HG03103 (cell line): ENCODE measurements around the gene EIF2B4.
"Not testable (repeated sequence)": the region's sequence is repeated elsewhere in the genome, so short reads cannot be mapped to it uniquely, and the experiment has no call there.

Source experiments
- ATAC-seq: cut with Tn5 transposase; IDR thresholded peaks from one replicate; pipeline ENCODE4 v1.9.1; 2021; ENCODE audit warnings: low read depth; ENCODE audit not compliant: unreplicated experiment

Gene EIF2B4

DNA sequence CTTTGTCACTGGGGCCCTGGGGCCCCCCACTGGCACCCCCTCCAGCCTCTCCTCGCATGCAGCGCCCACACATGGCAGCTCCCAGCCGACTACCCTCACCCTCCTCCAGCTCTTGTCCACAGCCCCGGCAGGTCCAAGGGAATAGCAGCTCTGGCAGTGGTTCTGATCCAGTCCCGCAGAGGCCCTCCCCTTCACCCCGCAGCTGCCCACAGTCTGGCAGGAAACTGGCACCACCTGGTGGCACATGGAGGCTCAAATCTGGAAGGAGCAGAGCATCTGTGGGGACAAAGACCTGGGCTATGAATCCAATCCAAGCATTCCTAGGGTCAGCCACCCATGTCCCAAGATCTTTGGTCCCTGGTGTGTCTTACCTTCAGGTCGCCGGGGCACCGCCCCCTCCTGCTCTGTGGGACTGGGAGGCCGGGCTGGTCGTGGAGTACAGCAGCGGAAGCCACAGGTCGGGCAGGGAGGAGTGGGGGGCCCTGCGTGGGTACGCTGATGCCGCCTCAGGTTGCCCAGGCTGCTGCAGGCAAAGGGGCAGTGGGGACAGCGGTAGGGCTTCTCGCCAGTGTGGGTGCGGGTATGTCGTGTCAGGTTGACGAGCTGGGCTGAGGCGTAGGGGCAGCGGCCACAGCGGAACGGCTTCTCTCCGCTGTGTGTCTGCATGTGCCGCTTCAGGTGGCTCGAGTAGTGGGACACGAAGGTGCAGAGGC, 8.1 kb upstream of the EIF2B4 start:
- no peak for ATAC-seq

DNA sequence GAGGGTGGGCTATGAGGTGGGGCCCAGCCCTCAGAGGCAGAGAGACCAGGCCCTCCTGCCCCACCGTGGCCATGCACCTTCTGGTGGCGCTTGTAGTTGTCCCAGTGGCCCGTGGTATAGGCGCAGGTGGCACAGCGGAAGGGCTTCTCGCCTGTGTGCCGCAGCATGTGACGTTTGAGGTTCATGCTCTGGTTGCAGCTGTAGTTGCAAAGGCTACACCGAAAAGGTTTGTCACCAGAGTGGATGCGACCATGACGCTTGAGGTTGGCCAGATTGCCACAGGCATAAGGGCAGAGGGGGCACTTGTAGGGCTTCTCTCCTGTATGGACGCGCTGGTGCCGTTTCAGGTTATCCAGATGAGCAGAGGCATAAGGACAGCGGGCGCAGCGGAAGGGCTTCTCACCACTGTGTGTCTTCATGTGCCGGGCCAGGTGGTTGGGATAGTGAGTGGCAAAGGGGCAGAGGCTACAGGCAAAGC, 7.5 kb upstream of the EIF2B4 start:
- no peak for ATAC-seq

DNA sequence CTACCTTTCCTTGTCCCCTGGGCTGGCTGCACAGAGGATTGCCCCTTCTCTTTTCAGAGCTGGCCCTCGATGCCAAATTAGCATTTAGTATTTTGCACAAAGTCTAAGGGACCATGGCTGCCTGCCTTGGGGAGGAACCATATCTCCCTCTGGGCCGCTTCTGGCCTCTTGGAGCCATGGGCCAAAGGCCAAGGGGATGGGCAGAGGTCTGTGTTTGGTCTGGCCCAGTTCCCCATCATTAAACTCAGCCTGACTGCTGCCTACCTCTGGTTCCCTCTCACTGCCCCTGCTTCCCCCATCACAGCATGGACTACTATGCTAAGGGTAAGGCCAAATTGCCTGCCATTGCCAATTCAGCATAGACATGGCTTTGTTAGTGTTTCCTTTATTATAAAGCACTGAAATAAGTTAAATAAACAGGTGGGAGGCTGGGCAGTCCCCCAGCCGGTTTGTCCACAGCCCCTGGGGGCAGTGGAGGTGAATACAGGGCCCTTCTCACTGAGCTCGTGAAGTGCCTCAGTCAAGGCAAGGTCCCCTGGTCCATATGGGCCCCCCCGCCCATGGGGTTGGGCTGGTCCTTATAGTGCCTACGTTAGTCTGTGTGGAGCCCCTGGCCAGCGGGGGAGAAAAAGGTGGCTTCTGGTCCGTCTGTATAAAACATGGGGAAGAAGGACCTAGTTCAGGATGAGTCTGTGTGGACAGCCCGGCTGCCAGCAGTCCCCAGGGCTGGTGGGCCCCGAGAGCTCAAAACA, 6.9 kb upstream of the EIF2B4 start:
- no peak for ATAC-seq

DNA sequence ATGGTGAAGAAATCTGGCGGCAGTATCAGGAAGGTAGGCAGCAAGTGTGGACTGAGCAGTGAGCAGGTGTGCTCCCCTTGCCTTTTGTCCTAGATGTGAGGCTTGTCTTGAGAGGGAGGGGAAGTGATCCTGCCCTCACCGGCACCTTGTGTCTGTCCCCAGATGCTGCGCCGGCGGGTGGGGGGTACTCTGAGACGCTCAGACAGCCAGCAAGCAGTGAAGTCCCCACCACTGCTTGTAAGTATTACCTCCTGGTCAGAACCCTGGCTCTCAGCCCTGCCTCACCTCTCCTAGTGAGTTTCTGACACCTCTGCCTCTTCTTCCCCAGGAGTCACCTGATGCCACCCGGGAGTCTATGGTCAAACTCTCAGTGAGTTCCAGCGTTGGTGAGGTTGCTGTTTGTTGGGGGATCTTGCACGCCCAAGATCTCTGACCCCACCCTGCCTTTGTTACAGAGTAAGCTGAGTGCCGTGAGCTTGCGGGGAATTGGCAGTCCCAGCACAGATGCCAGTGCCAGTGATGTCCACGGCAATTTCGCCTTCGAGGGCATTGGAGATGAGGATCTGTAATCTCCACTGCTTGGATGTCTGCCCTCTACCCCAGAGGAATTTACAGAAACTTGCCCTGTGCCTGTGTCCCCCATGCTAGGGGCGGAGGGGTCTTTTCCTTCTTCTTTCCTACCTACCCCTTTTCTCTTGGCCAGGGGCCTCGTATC, 6.2 kb upstream of the EIF2B4 start:
- no peak for ATAC-seq

DNA sequence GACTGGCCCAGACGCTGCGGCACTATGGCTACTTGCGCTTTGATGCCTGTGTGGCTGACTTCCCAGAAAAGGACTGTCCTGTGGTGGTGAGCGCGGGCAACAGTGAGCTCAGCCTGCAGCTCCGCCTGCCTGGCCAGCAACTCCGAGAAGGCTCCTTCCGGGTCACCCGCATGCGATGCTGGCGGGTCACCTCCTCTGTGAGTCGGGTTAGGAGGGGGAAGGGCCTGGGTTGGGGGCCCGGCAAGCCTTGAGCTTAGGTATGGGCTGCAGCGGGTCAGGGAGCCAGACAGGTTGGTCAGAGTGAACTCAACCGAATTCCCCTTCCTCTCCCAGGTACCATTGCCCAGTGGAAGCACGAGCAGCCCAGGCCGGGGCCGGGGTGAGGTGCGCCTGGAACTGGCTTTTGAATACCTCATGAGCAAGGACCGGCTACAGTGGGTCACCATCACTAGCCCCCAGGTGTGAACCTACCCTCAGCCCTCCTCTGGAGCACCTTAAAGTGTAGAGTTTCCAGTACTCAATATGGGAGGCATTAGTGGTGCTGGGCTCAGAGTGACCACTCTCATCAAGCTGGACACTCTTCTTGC, 5.5 kb upstream of the EIF2B4 start:
- ATAC-seq: no peak

DNA sequence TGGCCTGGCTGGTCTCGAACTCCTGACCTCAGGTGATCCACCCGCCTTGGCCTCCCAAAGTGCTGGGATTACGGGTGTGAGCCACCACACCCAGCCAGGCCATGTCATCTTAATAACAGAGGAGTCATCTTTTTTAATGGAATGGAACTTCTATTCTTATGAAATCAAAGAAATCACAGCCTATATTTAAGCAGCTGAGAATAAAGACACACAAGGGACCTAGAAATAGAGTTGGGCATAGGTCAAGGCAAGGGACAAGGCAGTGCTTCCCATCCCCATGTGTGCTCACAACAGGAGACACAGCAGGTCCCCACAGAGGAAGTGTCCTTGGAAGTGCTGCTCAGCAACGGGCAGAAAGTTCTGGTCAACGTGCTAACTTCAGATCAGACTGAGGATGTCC, 3.4 kb upstream of the EIF2B4 start:
- no peak for ATAC-seq

DNA sequence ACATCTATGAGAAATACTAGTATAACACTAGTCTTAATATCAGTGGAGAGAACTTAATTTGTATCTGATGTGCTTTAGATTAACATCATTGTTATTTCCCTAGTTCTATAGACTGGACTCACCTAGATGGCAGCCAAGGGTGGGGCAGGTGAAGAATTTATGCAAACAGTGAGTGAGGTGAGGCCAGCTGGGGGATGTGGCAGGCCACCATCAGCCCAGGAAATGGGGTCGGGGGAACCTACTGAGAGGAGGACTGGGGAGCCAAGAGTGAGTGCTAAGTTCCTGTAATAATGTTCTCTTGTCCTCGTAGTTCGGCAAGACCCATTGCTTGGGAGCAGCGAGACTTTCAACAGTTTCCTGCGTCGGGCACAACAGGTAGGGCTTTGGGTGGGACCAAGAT, 2.8 kb upstream of the EIF2B4 start:
- no peak for ATAC-seq

DNA sequence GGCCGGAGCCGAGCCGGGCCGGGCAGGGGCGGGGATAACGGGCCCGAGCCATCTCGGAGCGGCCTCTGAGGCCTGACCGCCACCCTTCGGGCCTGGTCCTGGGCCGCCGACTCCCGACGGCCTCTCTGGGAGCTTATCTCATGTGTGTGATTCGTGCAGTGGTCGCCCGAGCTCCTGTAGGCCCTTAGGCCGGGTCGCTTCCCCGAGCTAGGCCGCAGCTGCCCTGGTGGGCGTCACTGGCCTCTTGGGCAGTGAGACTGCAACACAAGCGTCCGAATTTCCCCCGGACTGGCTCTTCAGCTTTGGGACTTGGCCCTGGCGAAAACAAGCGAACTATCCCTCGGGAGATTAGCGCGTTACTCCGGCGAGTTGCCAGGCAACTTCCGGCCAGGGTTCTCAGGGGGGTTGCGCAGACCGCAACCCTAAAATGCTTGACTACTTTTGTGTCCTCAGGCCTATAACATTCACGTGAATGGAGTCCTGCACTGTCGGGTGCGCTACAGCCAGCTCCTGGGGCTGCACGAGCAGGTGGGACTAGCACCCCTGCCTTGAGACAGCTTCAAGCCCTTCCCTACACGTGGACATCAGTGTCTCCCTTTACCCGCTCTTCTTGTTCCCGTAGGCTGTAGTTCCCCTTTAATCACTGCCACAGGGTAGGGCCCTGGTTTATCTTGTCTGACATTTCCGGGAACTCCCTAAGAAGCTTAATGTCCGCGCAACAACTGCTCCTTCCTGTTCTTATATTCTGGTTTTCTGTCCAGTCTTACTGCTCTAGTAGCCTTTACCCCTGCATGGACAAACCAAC, 880 bp upstream of the EIF2B4 start:
- peak; percentile 15 for ATAC-seq

DNA sequence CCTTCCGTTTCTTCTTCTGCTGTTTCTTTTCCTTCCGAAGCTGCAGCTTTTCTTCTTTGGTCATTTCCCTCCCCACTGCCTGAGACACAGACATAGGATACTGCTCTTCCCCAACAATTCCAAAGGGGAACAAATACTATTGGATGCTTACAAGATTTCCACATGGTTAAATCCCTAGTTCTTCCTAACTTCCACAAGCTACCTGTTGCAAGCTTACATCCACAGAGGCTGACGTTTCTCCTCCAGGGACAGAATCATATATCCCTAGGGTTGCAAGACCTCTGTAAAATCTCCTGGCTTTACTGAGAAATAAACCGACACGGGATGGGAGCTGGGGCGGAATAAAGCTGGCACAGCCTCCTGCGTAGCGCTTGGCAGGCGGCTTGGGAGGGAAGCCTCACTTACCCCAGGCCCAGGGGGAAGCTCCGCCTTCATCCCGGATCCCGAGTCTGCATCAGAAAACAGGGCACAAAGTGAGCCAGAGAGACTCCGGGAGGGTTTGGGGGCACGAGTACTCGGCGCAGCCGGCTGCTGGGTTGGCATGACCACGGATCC, 590 bp downstream of the EIF2B4 start:
- ATAC-seq: no peak

DNA sequence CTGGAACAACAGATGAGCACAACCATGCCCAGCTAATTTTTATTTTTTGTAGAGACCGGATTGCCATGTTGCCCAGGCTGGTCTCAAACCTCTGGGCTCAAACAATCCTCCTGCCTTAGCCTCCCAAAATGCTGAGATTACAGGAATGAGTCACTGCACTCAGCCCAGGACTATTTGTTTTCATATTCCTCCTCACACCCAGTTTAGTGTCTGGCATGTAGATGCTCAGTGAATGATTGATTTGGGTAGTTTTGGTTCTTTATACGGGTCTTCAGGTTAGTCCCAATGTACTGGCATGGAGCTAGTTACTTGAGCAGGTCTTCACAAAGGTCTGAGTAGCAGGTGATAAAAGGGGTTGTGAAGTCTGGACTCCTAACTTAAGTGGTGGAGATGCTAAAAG, 6.2 kb downstream of the EIF2B4 start:
- no peak for ATAC-seq

DNA sequence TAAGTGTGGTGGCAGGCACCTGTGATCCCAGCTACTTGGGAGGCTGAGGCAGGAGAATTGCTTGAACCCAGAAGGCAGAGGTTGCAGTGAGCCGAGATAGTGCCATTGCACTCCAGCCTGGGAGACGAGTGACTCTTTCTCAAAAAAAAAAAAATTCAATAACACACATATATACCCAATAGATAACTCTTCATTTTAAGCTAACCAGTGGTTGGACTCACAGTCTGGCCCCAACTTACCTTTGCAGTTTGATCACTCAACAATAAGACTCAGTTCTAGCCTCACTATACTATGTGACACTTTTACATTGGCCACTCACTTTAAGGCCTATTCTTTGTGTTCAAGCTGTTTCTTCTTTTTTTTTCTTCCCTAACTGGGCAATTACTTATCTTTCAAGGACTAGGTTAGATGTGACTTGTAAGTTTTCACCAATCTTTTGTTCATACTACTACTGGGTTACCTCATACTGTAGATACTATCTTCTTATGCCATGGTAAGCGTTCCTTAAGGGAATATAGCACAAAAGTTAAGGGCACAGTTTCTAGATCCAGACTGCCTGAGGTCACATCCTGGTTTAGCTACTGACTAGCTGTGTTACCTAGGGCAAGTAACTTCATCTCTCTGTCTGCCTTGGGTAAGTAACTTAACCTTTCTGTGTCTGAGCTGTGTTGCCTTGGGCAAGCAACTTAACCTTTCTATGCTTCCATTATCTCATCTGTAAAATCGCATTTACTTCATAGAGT, 7.3 kb downstream of the EIF2B4 start:
- ATAC-seq: no peak

DNA sequence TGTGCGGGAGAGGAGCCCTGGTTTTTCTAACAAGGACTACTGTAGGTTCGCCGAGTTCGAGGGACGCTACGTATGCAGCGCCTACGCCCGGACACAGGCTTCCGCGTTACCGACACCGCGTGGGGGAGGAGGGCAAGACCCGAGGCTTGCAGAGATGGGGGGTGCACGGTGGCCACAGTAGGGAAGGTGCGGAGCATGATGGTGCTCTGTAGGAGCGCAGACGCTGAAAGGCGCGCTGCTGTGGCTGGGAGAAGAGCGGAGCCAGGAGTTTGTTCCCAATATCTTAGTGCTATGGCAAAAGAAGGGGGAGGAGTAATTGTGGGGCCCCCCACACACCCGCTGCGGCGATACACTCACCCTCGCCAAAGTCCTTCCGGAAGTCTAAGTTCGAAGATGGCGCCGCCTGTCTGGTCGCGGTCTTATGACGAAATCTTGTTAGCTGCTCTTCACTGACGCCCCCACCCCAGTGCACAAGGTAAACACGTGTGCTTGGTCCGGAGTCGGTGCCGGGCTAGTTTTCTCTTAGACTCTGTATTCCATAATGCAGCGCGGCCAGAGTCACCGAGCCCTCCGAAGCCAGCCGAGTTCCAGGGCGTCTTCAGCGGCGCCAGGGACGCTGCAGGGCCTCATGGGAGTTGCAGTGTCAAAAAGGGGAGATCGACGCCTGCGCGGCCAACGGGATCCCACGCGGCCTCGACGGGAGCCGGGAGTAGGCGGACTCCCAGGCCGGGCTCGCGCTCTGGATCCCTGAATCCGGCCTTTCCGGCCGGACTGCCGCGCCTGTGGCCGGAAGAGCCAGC, 13.6 kb downstream of the EIF2B4 start, which contains the start of gene GTF3C2:
Gene GTF3C2, minus strand, starts transcription at position 383 of the 800 bp plus-strand sequence. CDS start 13,210 bp downstream, outside the sequence.
- ATAC-seq: peak; percentile 77

DNA sequence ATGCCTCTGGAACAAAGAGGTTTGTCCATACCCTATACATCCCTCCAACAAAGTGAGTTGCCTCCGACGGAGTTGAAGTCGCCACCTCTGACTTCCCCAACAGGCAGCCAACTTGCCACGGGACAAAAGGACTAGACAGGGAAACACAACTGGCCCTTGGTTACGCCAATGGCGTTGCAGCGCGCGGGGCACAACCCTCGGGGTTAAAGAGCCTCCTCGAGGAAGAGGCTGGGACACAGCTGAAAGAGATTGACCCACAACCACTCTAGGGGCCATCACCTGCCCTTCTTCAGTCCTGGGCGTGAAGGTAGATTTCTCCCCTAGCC, 14.1 kb downstream of the EIF2B4 start:
- peak; percentile 24 for ATAC-seq

DNA sequence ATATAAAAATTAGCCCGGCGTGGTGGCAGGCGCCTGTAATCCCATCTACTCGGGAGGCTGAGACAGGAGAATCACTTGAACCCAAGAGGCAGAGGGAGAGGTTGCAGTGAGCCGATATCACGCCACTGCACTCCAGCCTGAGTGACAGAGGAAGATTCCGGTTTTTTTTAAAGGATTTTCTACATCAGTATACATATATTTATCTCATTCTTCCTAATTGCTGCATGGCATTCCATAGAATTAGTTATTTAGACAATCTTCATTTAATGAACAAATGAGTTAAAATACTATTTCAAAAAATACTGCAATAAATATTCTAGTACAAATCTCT, 15.6 kb downstream of the EIF2B4 start:
- no peak for ATAC-seq

DNA sequence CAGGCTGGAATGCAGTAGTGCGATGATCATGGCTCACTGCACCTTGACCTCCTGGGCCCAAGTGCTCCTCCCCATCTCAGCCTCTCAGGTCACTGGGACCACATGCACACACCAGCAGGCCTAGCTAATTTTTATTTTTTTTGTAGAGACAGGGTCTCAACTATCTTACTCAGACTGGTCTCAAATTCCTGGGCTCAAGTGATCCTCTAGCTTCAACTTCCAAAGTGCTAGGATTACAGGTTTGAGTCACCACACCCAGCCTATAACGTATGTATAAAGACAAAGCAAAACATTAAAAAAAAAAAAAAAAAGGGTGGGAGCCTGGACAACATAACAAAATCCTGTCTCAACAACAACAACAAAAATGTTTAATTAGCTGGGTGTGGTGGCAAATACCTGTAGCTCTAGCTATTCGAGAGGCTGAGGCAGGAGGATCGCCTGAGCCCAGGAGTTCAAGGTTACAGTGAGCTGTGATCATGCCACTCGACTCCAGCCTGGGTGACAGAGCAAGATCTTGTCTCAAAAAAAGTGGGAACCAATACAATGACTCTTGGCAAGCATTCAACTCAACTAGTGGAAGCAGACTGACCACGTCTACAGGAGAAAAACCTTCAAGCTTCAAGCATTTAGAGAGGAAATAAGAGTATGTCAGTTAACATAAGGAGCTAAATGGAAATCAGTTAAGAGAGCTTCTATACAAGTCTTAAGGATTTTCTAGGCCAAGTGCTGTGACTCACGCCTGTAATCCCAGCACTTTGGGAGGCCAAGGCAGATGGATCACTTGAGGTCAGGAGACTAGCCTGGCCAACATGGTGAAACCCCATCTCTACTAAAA, 16.2 kb downstream of the EIF2B4 start:
- no peak for ATAC-seq

DNA sequence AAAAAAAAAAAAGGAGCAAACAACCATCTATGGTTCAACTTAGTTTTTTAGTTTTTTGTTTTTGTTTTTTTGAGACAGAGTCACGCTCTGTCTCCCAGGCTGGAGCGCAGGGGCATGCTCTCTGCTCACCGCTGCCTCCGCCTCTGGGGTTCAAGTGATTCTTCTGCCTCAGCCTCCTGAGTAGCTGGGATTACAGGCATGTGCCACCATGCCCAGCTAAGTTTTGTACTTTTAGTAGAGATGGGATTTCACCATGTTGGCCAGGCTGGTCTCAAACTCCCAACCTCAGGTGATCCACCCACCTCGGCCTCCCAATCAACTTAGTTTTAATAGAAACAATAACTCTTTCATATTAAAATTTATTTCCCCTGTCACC, 16.8 kb downstream of the EIF2B4 start:
- not testable (repeated sequence) for ATAC-seq

DNA sequence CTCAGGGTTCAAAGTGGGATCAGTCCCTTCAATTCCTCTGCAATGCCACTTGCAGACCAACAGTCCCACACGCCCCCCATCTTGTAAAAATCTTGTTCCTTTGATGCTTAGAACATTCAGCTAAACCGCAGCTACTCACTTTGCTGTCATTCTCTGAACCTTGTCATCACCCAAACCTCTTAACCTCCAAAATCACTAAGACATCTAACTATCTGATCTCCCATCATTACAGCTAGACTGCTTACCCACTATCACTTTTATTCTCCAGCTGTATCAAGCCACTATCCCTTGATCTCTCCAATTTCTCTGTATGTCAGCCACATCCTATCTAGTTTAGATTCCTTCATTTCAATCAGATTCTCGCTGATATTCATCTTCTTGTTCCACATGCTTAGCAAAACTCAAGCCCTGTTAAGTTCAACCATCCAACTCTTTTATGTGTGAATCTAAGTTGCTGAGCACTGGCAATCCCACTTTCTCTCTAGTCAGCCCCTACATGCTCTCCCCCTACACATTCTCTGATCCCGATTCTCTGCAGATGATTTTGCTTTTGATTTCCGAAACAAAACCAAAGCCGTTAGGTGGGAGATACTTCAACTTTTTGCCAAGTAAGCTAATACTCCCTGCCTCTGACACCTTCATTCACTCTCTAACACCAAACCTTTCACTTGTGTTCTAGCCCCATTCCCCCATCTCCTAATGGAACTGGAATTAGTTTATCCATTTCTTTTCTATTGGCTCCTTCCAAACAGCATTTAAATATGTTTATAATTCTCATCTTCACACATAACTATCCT, 18.1 kb downstream of the EIF2B4 start:
- ATAC-seq: no peak
